Measurements from ENCODE around the gene SLC9A9. TPM values are rescaled to one million over a fixed set of nuclear protein-coding genes. Genes with fewer than 3 reads are reported as not detected.

The SLC9A9 gene
- total RNA-seq, 2 donors from 2014 or later = 25.3 to 31.8 TPM

DNA sequence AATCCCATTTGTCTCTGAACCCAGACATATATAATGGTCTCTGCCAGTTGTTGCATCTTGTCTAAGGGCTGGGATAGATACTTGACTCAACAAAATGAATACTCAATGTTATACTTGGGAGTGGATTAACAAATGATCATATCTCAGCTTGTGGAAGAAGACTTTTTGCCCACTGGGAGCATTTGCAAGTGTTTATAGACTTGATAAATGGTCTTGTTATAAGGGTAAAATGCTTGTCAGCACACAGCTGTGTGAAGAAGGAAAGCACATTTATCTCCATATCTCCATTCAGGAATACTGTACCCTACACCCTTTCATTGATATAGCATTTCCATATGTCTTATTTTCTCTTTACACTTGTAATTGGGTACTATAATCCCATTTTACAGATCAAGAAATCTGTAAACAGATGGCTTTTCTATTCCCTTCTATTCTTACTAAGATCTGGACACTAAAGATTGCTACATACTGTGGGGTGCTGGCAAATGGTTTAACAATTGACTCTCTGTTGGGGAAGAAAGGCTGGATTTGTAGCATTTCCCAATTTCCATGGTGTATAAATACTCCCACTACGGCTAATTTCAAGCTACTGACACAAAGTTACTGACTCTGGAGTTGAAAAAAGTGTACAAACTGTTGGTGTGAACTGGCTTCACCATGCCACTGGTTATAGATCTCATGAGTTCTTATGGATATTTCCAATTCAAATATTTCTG lies 574.1 kb downstream of the SLC9A9 start:
- no peaks in the 10 kb centered on the region for H3K9me3 ChIP-seq (ENCODE audit: control insufficient read depth, low read length, poor library complexity, severe bottlenecking)
- Mint-ChIP-seq H3K27ac (no peak overlapping the region), H3K4me1 (no peaks in the 10 kb centered on the region), H3K4me3 (no peak overlapping the region), H3K27me3 (no peaks in the 10 kb centered on the region), H3K36me3 (ENCODE audit: low read depth) (no peaks in the 10 kb centered on the region)
- DNase-seq (no peak), ATAC-seq (no peak)

GRCh38 chr3:143271136-143271535 lies 577.1 kb downstream of the SLC9A9 start:
- no peak for DNase-seq

DNA sequence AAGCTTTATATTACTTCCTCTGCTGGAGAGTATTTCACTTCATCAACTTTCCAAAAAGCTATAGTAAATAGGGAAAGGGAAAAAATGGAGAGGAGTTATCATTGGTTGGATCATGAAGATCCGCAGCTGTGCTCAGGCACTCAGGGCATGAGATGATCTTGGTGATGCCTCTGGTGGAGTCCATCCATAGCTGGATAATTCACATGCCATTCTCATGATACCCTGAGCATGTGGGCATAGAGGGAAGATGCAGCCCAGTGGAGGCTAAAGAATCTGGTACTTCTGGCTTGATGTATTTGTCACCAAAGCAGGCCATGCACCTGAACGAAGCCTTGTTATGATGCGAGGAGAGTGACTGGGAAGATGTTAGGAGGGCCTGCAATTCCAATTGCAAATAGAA lies 578.5 kb downstream of the SLC9A9 start:
- no peaks in the 10 kb centered on the region for H3K9me3 ChIP-seq (ENCODE audit: control insufficient read depth, low read length, poor library complexity, severe bottlenecking)
- H3K4me3 Mint-ChIP-seq = no peak overlapping the region
- peaks cover 3% of the 10 kb centered on the region for H3K4me1 Mint-ChIP-seq
- DNase-seq (no peak), ATAC-seq (no peak)
- no peaks in the 10 kb centered on the region for H3K27me3 Mint-ChIP-seq
- no peak overlapping the region for H3K27ac Mint-ChIP-seq
- peaks cover 4% of the 10 kb centered on the region for H3K36me3 Mint-ChIP-seq (ENCODE audit: low read depth)

More at GRCh38 chr3:143271136-143271535, 577.1 kb downstream of the SLC9A9 start:
- Mint-ChIP-seq H3K27ac (no peak overlapping the region), H3K4me3 (no peak overlapping the region), H3K4me1 (no peaks in the 10 kb centered on the region), H3K27me3 (no peaks in the 10 kb centered on the region), H3K36me3 (ENCODE audit: low read depth) (peaks cover 4% of the 10 kb centered on the region)
- ATAC-seq = no peak
- no peaks in the 10 kb centered on the region for H3K9me3 ChIP-seq (ENCODE audit: control insufficient read depth, low read length, poor library complexity, severe bottlenecking)

DNA sequence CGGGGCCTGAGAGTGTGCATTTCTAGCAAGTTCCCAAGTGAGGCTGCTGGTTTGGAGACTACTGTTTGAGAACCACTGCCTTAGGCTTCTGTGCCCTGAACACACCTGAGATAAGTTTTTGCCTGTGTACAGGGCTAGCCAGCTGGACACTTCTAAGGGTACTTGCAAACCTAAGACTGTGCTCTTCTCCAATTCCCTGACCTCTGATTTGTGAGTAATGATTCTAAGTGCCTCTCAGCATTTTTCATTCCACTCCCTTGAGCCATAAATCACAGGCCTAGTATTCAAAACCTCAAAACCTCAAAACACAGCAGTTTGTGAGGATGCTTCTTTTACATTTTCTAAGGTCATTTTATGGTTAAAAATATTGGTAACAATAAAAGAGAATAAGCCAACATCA lies 580.3 kb downstream of the SLC9A9 start:
- ATAC-seq (no peak), DNase-seq (no peak)
- no peak overlapping the region for H3K27ac Mint-ChIP-seq
- no peak overlapping the region for H3K4me3 Mint-ChIP-seq
- peaks cover 4% of the 10 kb centered on the region for H3K36me3 Mint-ChIP-seq (ENCODE audit: low read depth)
- H3K27me3 Mint-ChIP-seq = no peaks in the 10 kb centered on the region
- H3K4me1 Mint-ChIP-seq = peaks cover 3% of the 10 kb centered on the region
- H3K9me3 ChIP-seq (ENCODE audit: control insufficient read depth, low read length, poor library complexity, severe bottlenecking) = no peaks in the 10 kb centered on the region

DNA sequence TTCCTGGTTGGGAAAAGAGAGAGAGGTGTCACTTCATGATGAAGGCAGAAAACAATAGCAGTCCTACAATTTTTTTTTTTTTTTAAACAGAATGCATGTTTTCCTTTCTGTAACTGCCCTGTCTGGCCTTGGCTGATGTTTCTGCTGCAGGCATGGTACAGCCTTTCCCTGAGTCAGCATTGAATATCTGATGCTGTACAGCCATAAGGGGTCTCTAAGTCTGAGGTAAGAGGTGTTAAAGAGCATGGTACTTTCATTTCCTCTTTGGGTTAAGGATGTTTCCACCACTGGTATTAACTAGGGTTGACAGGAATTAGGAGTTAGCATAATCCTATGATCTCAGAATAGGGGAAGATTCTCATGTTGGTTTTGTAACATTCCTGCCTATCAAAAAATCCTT lies 581.3 kb downstream of the SLC9A9 start:
- Mint-ChIP-seq H3K4me3 (no peak overlapping the region), H3K27ac (no peak overlapping the region), H3K4me1 (peaks cover 3% of the 10 kb centered on the region), H3K27me3 (no peaks in the 10 kb centered on the region), H3K36me3 (ENCODE audit: low read depth) (peaks cover 4% of the 10 kb centered on the region)
- H3K9me3 ChIP-seq (ENCODE audit: control insufficient read depth, low read length, poor library complexity, severe bottlenecking) = no peaks in the 10 kb centered on the region
- DNase-seq (no peak), ATAC-seq (no peak)

DNA sequence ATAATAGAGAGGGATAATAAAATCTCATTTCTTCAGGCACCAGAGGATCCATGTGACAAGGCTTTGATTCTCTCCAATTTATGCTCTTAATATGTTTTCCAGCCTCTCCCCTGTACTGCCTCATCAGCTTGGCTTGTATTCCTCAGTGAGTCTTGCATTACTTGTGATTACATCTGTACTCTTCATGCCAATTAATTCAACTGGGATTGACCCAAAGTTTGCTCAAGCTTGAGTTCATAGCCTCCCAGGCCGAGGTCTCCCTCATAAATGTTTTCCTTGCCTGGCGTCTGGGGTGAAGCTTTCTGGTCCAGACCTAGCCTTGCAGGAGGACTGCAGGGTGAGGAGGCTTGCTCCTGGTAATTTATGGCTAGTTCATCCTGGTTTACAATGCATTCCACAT lies 581.8 kb downstream of the SLC9A9 start:
- Mint-ChIP-seq H3K27ac (no peak overlapping the region), H3K4me1 (peaks cover 3% of the 10 kb centered on the region), H3K27me3 (no peaks in the 10 kb centered on the region), H3K4me3 (no peak overlapping the region), H3K36me3 (ENCODE audit: low read depth) (peaks cover 4% of the 10 kb centered on the region)
- no peak for DNase-seq
- ATAC-seq = no peak
- H3K9me3 ChIP-seq (ENCODE audit: control insufficient read depth, low read length, poor library complexity, severe bottlenecking) = no peaks in the 10 kb centered on the region

DNA sequence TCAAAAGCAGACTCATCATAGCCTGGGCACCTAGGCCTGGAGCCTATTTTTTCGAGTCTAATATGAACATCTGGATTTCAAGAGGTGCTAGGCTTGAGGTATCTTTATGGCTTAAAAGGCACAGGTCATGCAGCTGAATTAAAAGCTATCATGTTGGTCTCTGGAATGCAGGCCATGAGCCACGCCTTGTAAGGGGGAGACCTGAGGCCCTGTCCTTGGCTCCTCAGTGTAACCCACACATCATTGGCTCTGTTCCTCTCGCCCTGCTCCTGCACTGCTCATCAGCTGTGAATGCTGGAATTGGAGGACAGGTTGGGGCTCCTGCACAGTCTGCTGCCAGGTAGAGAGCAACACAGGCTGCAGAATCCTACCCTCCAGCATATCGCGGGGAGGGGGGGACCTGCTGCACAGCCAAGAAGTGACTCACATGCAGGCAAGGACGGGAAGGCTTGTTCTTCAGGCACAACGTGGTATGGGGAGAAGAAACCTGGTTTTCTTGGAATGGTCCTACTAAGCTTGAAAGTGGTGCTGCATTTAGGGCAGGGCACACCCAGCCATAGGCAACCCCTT lies 582.7 kb downstream of the SLC9A9 start:
- Mint-ChIP-seq H3K36me3 (ENCODE audit: low read depth) (peaks cover 4% of the 10 kb centered on the region), H3K4me3 (no peak overlapping the region), H3K4me1 (peaks cover 3% of the 10 kb centered on the region), H3K27ac (no peak overlapping the region), H3K27me3 (no peaks in the 10 kb centered on the region)
- DNase-seq (no peak), ATAC-seq (no peak)
- H3K9me3 ChIP-seq (ENCODE audit: control insufficient read depth, low read length, poor library complexity, severe bottlenecking) = no peaks in the 10 kb centered on the region

GRCh38 chr3:143263852-143264513 lies 584.3 kb downstream of the SLC9A9 start:
- no peaks in the 10 kb centered on the region for H3K27me3 Mint-ChIP-seq
- no peak overlapping the region for H3K27ac Mint-ChIP-seq
- DNase-seq = no peak
- peaks cover 4% of the 10 kb centered on the region for H3K36me3 Mint-ChIP-seq (ENCODE audit: low read depth)
- no peaks in the 10 kb centered on the region for H3K9me3 ChIP-seq (ENCODE audit: control insufficient read depth, low read length, poor library complexity, severe bottlenecking)
- H3K4me1 Mint-ChIP-seq = peaks cover 3% of the 10 kb centered on the region
- no peak for ATAC-seq
- H3K4me3 Mint-ChIP-seq = no peak overlapping the region

DNA sequence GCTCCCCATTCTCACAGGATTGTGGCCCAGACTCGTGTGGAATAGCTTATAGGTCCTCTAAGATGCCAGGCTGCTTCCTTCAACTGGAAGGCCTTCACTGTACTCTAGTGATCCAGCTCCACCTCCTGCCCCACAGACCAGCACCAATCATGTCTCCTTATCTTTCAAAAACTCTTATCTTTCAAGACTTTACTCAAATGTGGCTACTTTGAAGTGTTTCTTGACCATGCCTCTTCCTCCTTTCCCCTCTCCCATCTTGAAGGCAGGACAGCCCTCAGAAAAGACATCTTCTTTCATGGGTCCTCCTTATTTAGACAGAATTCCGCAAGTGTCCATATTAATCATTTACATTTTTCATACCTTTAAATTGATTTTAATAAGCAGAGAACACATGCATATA lies 586.4 kb downstream of the SLC9A9 start:
- Mint-ChIP-seq H3K27ac (no peak overlapping the region), H3K4me1 (peaks cover 3% of the 10 kb centered on the region), H3K27me3 (no peaks in the 10 kb centered on the region), H3K36me3 (ENCODE audit: low read depth) (peaks cover 2% of the 10 kb centered on the region), H3K4me3 (no peak overlapping the region)
- no peaks in the 10 kb centered on the region for H3K9me3 ChIP-seq (ENCODE audit: control insufficient read depth, low read length, poor library complexity, severe bottlenecking)
- ATAC-seq = no peak
- no peak for DNase-seq

DNA sequence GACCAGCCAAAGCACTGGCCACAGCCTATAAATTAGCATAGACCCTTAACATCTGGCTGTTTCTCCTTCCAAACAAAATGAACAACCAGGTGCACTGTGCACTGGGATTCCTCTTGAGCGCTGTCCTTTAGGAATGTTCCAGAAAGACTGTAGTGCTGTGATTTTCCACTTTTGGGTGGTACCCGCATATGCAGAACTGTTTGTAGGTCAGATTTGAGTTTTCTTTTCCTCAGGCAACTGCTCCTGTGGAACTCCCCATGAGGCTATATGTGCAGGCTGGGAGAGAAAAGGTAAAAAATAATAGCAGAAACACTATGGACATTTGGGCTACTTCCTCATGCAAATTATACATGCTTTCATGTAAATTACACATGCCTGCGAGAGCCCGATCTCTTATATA lies 589.6 kb downstream of the SLC9A9 start:
- ATAC-seq (no peak), DNase-seq (no peak)
- Mint-ChIP-seq H3K27me3 (no peaks in the 10 kb centered on the region), H3K27ac (no peak overlapping the region), H3K36me3 (ENCODE audit: low read depth) (no peaks in the 10 kb centered on the region), H3K4me1 (no peaks in the 10 kb centered on the region), H3K4me3 (no peak overlapping the region)
- no peaks in the 10 kb centered on the region for H3K9me3 ChIP-seq (ENCODE audit: control insufficient read depth, low read length, poor library complexity, severe bottlenecking)

- DNase-seq (no peak), ATAC-seq (no peak)
- Mint-ChIP-seq H3K4me3 (no peak overlapping the region), H3K36me3 (ENCODE audit: low read depth) (no peaks in the 10 kb centered on the region), H3K27me3 (no peaks in the 10 kb centered on the region), H3K27ac (no peak overlapping the region), H3K4me1 (no peaks in the 10 kb centered on the region)
- H3K9me3 ChIP-seq (ENCODE audit: control insufficient read depth, low read length, poor library complexity, severe bottlenecking) = no peaks in the 10 kb centered on the region
Measured at GRCh38 chr3:143256416-143256815, 591.9 kb downstream of the SLC9A9 start.

DNA sequence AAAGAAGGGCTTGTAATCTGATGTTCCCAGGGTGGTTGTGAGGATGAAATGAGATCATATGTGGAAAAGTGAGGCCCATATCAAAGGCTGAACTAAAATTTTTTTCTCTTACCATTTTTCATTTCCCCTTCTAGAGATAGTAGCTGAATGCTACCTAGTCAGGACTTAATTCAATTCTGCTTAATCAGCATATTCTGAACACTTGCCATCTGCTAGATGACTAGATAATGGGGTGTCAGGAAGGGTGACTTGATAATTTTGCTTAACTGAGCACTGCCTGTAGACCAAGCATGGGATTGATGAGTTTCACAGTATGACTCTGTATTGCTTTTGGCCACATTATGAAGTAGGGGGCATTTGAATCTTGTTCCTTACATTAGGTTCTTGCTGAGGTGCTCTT lies 592.5 kb downstream of the SLC9A9 start:
- H3K27me3 Mint-ChIP-seq = no peaks in the 10 kb centered on the region
- ATAC-seq (no peak), DNase-seq (no peak)
- no peaks in the 10 kb centered on the region for H3K4me1 Mint-ChIP-seq
- H3K27ac Mint-ChIP-seq = no peak overlapping the region
- no peaks in the 10 kb centered on the region for H3K36me3 Mint-ChIP-seq (ENCODE audit: low read depth)
- no peak overlapping the region for H3K4me3 Mint-ChIP-seq
- no peaks in the 10 kb centered on the region for H3K9me3 ChIP-seq (ENCODE audit: control insufficient read depth, low read length, poor library complexity, severe bottlenecking)

GRCh38 chr3:143252931-143253330 lies 595.3 kb downstream of the SLC9A9 start:
- Mint-ChIP-seq H3K36me3 (ENCODE audit: low read depth) (no peaks in the 10 kb centered on the region), H3K4me3 (no peak overlapping the region), H3K4me1 (no peaks in the 10 kb centered on the region), H3K27me3 (no peaks in the 10 kb centered on the region), H3K27ac (no peak overlapping the region)
- H3K9me3 ChIP-seq (ENCODE audit: control insufficient read depth, low read length, poor library complexity, severe bottlenecking) = no peaks in the 10 kb centered on the region
- ATAC-seq (no peak), DNase-seq (no peak)

GRCh38 chr3:143249014-143249413 lies 599.3 kb downstream of the SLC9A9 start:
- H3K4me1 Mint-ChIP-seq = no peaks in the 10 kb centered on the region

More at GRCh38 chr3:143249014-143249413, 599.3 kb downstream of the SLC9A9 start:
- ATAC-seq = no peak
- no peak overlapping the region for H3K27ac Mint-ChIP-seq
- H3K36me3 Mint-ChIP-seq (ENCODE audit: low read depth) = no peaks in the 10 kb centered on the region
- H3K9me3 ChIP-seq (ENCODE audit: control insufficient read depth, low read length, poor library complexity, severe bottlenecking) = no peaks in the 10 kb centered on the region
- DNase-seq = no peak
- no peaks in the 10 kb centered on the region for H3K27me3 Mint-ChIP-seq
- no peak overlapping the region for H3K4me3 Mint-ChIP-seq
